ENCODE measurements around the gene TMPRSS6. TPM values are rescaled to one million over a fixed set of nuclear protein-coding genes. Genes with fewer than 3 reads are reported as not detected.

Gene TMPRSS6
- total RNA-seq, 4 donors from 2014 or later, result not detected

- WGBS, result 91% methylated on average over 11 of the region's 12 CpGs
- intact Hi-C loops (cut with DNase I), result no loop called here
- Histone ChIP-seq H3K4me1 (no peaks in the 10 kb centered on the region), H3K27me3 (peaks cover 0 to 57% (median 0%) of the 10 kb centered on the region in 4 donors), H3K36me3 (no peaks in the 10 kb centered on the region), H3K9me3 (no peaks in the 10 kb centered on the region), H3K27ac (replicated peaks in 1 of 4) (no peak overlapping the region), H3K4me3 (no peak overlapping the region)
- no peak for DNase-seq (ENCODE audit: extremely low spot score)
- TF ChIP-seq POLR2AphosphoS5 (IDR thresholded peaks at IDR 0.05), result no peak
- TF ChIP-seq, protein P1, sequence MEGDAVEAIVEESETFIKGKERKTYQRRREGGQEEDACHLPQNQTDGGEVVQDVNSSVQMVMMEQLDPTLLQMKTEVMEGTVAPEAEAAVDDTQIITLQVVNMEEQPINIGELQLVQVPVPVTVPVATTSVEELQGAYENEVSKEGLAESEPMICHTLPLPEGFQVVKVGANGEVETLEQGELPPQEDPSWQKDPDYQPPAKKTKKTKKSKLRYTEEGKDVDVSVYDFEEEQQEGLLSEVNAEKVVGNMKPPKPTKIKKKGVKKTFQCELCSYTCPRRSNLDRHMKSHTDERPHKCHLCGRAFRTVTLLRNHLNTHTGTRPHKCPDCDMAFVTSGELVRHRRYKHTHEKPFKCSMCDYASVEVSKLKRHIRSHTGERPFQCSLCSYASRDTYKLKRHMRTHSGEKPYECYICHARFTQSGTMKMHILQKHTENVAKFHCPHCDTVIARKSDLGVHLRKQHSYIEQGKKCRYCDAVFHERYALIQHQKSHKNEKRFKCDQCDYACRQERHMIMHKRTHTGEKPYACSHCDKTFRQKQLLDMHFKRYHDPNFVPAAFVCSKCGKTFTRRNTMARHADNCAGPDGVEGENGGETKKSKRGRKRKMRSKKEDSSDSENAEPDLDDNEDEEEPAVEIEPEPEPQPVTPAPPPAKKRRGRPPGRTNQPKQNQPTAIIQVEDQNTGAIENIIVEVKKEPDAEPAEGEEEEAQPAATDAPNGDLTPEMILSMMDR (IDR thresholded peaks at IDR 0.05), result no peak
- no peak for TF ChIP-seq EP300 (IDR thresholded peaks at IDR 0.05)
- no peak for TF ChIP-seq POLR2A (IDR thresholded peaks at IDR 0.05; ENCODE audit: low read depth)
Measured at GRCh38 chr22:37080838-37081237, 28.7 kb downstream of the TMPRSS6 start.

DNA sequence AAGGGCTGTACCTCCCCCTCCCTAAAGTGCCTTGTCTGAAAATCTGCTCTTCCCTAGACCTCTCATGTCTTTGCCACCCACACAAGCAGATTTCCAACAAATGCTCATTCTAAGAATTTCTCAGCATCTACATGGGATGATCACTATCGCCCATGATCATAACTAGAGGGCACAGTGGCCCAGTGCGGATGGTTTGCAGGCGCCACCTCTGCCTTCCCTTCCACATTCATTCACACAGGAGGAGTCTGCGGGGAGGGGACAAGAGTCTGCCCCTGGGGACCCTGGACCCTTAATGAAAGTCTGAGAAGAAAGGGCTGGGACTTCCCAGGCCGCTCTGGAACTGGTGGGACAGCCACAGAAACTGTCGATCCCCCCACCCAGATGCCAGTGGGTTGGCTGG is 29.1 kb downstream of the TMPRSS6 start:
- 93% methylated on average over 4 of the region's 6 CpGs for WGBS
- Histone ChIP-seq H3K4me3 (no peak overlapping the region), H3K4me1 (no peaks in the 10 kb centered on the region), H3K36me3 (no peaks in the 10 kb centered on the region), H3K27me3 (peaks cover 0 to 57% (median 0%) of the 10 kb centered on the region in 4 donors), H3K27ac (replicated peaks in 1 of 4) (no peak overlapping the region), H3K9me3 (no peaks in the 10 kb centered on the region)
- DNase-seq (ENCODE audit: extremely low spot score), result no peak
- TF ChIP-seq EP300 (IDR thresholded peaks at IDR 0.05) (no peak), POLR2AphosphoS5 (IDR thresholded peaks at IDR 0.05) (no peak), POLR2A (IDR thresholded peaks at IDR 0.05; ENCODE audit: low read depth) (no peak)
- TF ChIP-seq, protein P1 (IDR thresholded peaks at IDR 0.05), result no peak
- intact Hi-C loops (cut with DNase I), result no loop called here

DNA sequence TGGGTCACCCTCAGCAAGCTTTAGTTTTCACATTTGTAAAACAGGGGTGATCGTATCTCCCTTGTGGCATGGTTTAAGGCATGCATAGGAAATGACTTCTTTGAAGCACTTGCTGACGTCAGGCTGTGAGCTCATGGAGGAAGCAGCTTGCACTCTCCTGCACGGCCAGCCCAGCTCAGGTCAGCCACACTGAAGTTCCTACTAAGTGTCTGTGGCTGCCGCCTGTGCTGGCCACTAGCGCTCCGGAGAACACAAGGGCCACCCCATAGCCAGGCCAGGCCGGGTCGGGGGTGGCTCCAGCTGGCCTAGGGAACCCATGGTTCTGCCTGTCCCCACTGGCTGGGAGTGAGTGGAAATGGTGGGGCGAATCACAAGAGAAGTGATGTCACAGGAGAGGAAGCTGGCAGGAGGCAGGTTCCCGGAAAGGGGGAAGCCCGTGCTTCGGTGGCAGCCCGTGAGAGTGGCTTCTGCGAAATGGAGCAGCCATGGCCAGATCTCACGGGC is 29.8 kb downstream of the TMPRSS6 start:
- Histone ChIP-seq H3K4me3 (no peak overlapping the region), H3K27me3 (peaks cover 0 to 57% (median 0%) of the 10 kb centered on the region in 4 donors), H3K27ac (replicated peaks in 1 of 4) (no peak overlapping the region), H3K4me1 (no peaks in the 10 kb centered on the region), H3K36me3 (no peaks in the 10 kb centered on the region), H3K9me3 (no peaks in the 10 kb centered on the region)
- WGBS, result 53% methylated on average over 6 of the region's 15 CpGs
- intact Hi-C loops (cut with DNase I), result loop anchor here (10.0 kb wide), 1 partner anchor 125 kb away; no protein-coding TSS in a partner anchor
- TF ChIP-seq POLR2AphosphoS5 (IDR thresholded peaks at IDR 0.05) (no peak), POLR2A (IDR thresholded peaks at IDR 0.05; ENCODE audit: low read depth) (no peak), EP300 (IDR thresholded peaks at IDR 0.05) (no peak)
- TF ChIP-seq, protein P1 (IDR thresholded peaks at IDR 0.05), result no peak
- DNase-seq (ENCODE audit: extremely low spot score), result no peak

DNA sequence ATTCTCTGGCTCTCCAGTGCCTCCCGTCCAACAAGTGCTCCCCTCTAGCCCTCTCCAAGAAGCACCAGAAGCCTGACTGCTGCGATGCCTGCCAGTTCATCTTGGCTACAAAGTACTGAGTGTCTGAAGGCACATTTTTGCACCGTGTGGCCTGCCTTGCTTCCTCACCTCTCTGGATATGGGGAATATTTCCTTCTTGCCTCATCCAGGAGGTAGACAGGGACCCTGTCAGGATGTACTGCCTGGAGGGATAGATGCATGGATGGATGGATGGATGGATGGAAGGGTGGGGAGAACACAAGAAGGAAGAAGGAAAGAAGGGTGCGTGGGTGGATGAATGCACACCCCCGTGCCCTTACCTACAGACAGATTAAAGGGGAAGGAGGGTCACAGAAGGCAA is 30.4 kb downstream of the TMPRSS6 start:
- no peaks in the 10 kb centered on the region for H3K36me3 ChIP-seq
- intact Hi-C loops (cut with DNase I), result loop anchor here (10.0 kb wide), 1 partner anchor 126 kb away; no protein-coding TSS in a partner anchor
- no peaks in the 10 kb centered on the region for H3K9me3 ChIP-seq
- H3K4me3 ChIP-seq, result no peak overlapping the region
- TF ChIP-seq EP300 (IDR thresholded peaks at IDR 0.05) (no peak), POLR2AphosphoS5 (IDR thresholded peaks at IDR 0.05) (no peak), POLR2A (IDR thresholded peaks at IDR 0.05; ENCODE audit: low read depth) (no peak)
- TF ChIP-seq, protein P1 (IDR thresholded peaks at IDR 0.05), result no peak
- DNase-seq (ENCODE audit: extremely low spot score), result no peak
- 44% methylated on average over 5 of the region's 5 CpGs for WGBS
- no peaks in the 10 kb centered on the region for H3K4me1 ChIP-seq
- H3K27me3 ChIP-seq, result peaks cover 0 to 57% (median 0%) of the 10 kb centered on the region in 4 donors
- no peak overlapping the region for H3K27ac ChIP-seq (replicated peaks in 1 of 4)

Data from esophagus muscularis mucosa (tissue), 4 donors.